ENCODE data around the gene SERPINE2. TPM values are rescaled to one million over a fixed set of nuclear protein-coding genes. Genes with fewer than 3 reads are reported as not detected.

SERPINE2 gene
- total RNA-seq, 4 donors from 2014 or later: 6.1 to 33.3 (median 20.3) TPM

- Histone ChIP-seq H3K9me3 (no peaks in the 10 kb centered on the region), H3K4me3 (replicated peaks in 1 of 3) (no peak overlapping the region), H3K4me1 (peaks cover 5 to 12% of the 10 kb centered on the region in 2 donors), H3K36me3 (no peaks in the 10 kb centered on the region), H3K27ac (no peak overlapping the region), H3K27me3 (no peaks in the 10 kb centered on the region)
- intact Hi-C loops (cut with DNase I): no loop called here
- no peak for TF ChIP-seq CTCF (IDR thresholded peaks at IDR 0.05)
- no peak for TF ChIP-seq POLR2A (IDR thresholded peaks at IDR 0.05)
- no peak for DNase-seq
- WGBS, 2 donors: 94 to 95% methylated on average over 3 of the region's 3 CpGs
Measured at GRCh38 chr2:224084266-224084892, 45.3 kb upstream of the SERPINE2 start.

GRCh38 chr2:224083638-224084037, 44.6 kb upstream of the SERPINE2 start:
- WGBS, 2 donors: 89 to 92% methylated on average over 2 of the region's 2 CpGs
- DNase-seq: no peak
- no peaks in the 10 kb centered on the region for H3K9me3 ChIP-seq
- intact Hi-C loops (cut with DNase I): no loop called here
- no peak overlapping the region for H3K27ac ChIP-seq
- no peaks in the 10 kb centered on the region for H3K36me3 ChIP-seq
- H3K4me1 ChIP-seq: peaks cover 8 to 14% of the 10 kb centered on the region in 2 donors
- no peaks in the 10 kb centered on the region for H3K27me3 ChIP-seq
- no peak overlapping the region for H3K4me3 ChIP-seq (replicated peaks in 1 of 3)
- no peak for TF ChIP-seq POLR2A (IDR thresholded peaks at IDR 0.05)

- Histone ChIP-seq H3K4me1 (peaks cover 6 to 7% of the 10 kb centered on the region in 2 donors), H3K9me3 (no peaks in the 10 kb centered on the region), H3K4me3 (replicated peaks in 1 of 3) (no peak overlapping the region), H3K27me3 (no peaks in the 10 kb centered on the region), H3K36me3 (no peaks in the 10 kb centered on the region), H3K27ac (no peak overlapping the region)
- TF ChIP-seq CTCF (IDR thresholded peaks at IDR 0.05) (no peak), POLR2A (IDR thresholded peaks at IDR 0.05) (no peak)
- 46 to 57% methylated on average over 5 to 8 of the region's 8 CpGs for WGBS, 2 donors
- intact Hi-C loops (cut with DNase I): no loop called here
- peak; percentile 76 to 84 for DNase-seq
Measured at GRCh38 chr2:224078656-224079055, 39.6 kb upstream of the SERPINE2 start.

- intact Hi-C loops (cut with DNase I): no loop called here
Measured at GRCh38 chr2:224077773-224078507, 38.9 kb upstream of the SERPINE2 start.

GRCh38 chr2:224075588-224075987, 36.5 kb upstream of the SERPINE2 start:
- WGBS, 2 donors: 90 to 95% methylated on average over 3 of the region's 3 CpGs
- no peaks in the 10 kb centered on the region for H3K27me3 ChIP-seq
- H3K27ac ChIP-seq: no peak overlapping the region
- peaks cover 6 to 7% of the 10 kb centered on the region in 2 donors for H3K4me1 ChIP-seq
- H3K36me3 ChIP-seq: no peaks in the 10 kb centered on the region
- DNase-seq: no peak
- no peak for TF ChIP-seq POLR2A (IDR thresholded peaks at IDR 0.05)
- TF ChIP-seq CTCF (IDR thresholded peaks at IDR 0.05): no peak
- intact Hi-C loops (cut with DNase I): no loop called here
- no peak overlapping the region for H3K4me3 ChIP-seq (replicated peaks in 1 of 3)
- no peaks in the 10 kb centered on the region for H3K9me3 ChIP-seq

More at GRCh38 chr2:224077773-224078507, 38.9 kb upstream of the SERPINE2 start:
- 84 to 85% methylated on average over 5 of the region's 5 CpGs for WGBS, 2 donors
- Histone ChIP-seq H3K27me3 (no peaks in the 10 kb centered on the region), H3K27ac (no peak overlapping the region), H3K4me1 (peaks cover 6 to 7% of the 10 kb centered on the region in 2 donors), H3K9me3 (no peaks in the 10 kb centered on the region), H3K4me3 (replicated peaks in 1 of 3) (no peak overlapping the region), H3K36me3 (no peaks in the 10 kb centered on the region)
- TF ChIP-seq CTCF (IDR thresholded peaks at IDR 0.05) (no peak), POLR2A (IDR thresholded peaks at IDR 0.05) (no peak)
- no peak for DNase-seq
